HG03095 (cell line): Measurements from ENCODE around the gene EDC3.

ENCODE experiments used
- ATAC-seq: cut with Tn5 transposase; IDR thresholded peaks from one replicate; pipeline ENCODE4 v1.9.1; 2021; ENCODE audit warnings: moderate library complexity; ENCODE audit not compliant: unreplicated experiment

The EDC3 gene

DNA sequence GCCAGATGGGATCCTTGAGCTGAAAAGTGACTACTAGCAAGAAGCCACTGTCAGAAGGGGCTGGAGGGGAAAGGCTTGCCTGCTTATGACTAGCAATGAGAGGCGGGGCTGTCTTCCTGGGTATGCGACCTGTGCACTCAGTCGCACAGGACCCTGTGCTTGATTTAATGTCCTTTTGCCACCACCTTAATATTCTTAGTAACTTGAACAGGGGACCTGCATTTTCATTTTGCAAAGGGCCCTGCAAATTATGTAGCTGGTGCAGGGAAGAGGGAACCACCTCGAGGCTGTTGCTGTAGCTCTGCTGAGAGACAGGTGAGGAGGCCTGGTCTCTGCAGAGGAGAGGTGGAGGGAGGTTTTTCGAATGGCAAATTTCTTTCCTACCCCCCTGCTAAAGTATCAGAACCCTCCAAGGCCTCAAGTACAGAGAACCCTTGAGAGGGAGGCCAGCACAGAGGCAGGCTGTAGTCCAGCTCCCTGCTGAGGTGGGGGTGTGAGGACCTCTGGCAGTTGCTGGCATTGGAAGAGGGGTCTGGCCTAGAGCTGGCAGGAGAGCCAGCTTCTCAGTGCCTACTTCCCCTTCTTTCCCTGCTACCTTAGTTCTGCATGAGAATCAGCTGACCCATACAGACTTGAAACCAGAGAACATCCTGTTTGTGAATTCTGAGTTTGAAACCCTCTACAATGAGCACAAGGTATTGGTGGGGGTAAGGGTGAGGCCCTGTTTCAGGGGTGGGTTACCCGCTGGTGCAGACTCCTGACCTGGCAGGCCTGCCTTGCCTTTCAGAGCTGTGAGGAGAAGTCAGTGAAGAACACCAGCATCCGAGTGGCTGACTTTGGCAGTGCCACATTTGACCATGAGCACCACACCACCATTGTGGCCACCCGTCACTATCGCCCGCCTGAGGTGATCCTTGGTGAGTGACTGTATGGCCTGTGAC is 68.8 kb downstream of the EDC3 start:
- ATAC-seq, result peak; percentile 50

DNA sequence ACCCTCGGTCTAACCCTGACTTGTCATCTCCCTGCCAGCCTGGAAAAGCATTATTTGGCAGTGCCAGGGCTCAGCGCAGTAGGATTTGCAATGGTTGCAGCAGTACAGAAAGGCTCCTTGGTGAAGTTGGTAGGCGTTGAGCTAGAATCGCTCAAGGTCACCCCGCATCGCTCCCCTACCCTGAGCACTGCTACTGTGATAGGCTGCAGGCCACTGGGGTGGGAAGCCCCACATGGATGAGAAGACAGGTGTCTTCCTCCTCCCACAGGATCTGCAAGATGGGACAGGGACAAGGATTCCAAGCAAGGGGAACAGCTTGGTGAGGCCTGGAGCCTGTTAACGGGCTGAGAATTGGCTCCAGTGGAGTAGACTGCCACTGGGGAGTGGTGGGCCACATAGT is 69.5 kb downstream of the EDC3 start:
- no peak for ATAC-seq

- no peak for ATAC-seq
These were observed 70.1 kb downstream of the EDC3 start for GRCh38 chr15:74625693-74626092.

GRCh38 chr15:74624020-74624602 is 71.7 kb downstream of the EDC3 start:
- no peak for ATAC-seq

GRCh38 chr15:74622758-74623157 is 73.1 kb downstream of the EDC3 start:
- ATAC-seq, result no peak

- ATAC-seq, result no peak
These were observed 73.9 kb downstream of the EDC3 start for GRCh38 chr15:74621936-74622335.

DNA sequence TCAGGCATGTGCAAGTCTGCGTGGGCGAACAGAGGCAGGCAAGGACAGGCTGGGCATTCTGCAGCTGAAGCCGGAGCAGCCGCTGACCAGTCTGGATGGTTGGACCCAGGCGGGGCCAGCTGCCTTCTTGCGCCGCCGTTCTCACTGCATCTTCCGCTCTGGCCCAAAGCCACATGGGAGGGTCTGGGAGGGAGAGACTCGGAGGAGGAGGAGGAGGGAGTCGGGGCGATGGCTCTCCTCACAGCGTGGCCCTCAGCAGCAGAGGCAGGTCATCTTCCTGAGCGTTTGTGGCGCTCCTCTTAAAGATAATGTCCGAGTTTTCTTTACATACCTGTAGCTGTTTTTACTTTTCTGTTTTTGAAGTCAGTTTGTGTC is 74.3 kb downstream of the EDC3 start:
- no peak for ATAC-seq

- ATAC-seq, result no peak
These were observed 74.9 kb downstream of the EDC3 start for GRCh38 chr15:74620636-74621545.

GRCh38 chr15:74619916-74620635 is 75.7 kb downstream of the EDC3 start:
- ATAC-seq, result no peak

DNA sequence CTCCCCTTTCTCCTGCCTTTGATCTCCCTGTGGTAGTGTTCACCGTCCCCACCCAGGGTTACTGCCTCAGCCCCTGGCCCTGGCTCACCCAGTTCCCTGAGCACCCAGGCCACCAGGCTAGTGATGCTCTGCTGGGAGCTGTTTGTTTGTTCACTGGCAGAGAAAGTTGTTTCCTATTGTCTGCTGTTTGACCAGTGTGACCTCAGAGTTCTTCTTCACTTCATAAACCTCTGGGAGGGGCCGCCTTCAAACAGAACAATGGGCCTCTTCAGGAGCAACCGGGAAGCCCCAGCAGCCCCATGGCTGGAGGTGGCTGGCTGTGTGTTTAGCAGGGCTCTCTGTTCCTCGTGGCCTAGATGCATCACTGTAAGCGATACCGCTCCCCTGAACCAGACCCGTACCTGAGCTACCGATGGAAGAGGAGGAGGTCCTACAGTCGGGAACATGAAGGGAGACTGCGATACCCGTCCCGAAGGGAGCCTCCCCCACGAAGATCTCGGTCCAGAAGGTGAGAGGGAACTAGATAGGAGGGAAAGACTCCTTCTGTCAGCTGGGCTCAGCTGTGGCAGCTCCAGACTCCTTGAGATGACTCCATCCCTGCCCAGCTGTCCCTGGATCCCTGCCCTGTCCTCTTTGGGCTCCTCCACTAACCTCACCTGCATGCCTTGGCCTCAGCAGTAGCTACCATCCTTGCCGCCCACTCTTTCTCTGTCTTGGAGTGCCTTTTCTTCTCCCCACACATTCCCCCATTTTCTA is 76.8 kb downstream of the EDC3 start:
- ATAC-seq, result no peak

DNA sequence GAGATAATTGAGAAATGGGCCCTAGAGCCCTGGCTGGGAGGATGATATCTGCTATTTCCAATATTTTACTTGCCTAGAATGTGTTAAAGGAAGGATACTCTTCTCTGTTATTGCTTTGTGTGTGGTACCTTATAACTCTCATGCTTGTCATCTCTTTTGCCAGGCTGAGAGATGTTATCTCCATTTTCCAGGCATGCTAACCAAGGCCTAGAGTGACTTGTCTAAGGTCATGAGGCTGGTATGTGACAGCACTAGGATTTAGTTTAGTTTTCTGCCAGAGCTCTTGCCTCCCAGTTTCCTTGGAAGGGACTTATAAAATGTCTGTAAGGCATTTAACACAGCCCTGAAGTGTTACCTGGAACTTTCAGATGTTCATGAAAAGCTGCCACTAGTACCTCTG is 78.8 kb downstream of the EDC3 start:
- ATAC-seq, result no peak

DNA sequence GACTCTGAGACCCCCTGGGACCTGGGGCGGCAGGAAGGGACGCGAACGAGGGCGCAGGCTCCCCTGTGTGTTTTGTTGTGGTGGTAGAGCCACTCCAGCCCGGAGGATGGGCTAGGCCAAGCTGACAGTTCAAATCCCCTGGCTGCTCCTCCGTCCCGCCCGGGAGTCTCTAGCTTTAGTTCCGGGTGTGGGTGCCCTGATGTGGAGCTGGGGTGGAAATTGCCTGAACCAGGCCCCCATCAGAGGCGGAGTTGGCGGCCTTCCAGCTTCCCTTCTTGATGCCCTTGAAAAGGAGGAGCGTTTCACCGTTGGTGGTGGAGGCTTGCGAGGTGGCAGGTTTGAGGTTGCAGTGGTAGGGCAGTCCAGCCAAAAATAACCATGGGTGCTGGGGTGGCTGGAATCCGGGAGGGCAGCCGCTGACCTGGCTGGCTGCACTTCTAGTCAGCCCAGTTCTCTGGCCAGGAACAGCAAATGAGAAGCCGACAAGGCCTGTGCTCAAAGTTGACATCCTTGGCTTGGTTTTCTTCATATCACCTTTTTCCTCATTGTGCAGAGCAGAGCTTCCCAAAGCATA is 79.4 kb downstream of the EDC3 start:
- no peak for ATAC-seq

- ATAC-seq, result peak; percentile 73
These were observed 80.1 kb downstream of the EDC3 start, which contains the start of gene CLK3 for GRCh38 chr15:74615508-74616365. Gene CLK3 (plus strand): TSS chr15:74615836. CDS start chr15:74619197, 3,361 bp downstream.

GRCh38 chr15:74614744-74615507 is 80.9 kb downstream of the EDC3 start:
- peak; percentile 50 for ATAC-seq

DNA sequence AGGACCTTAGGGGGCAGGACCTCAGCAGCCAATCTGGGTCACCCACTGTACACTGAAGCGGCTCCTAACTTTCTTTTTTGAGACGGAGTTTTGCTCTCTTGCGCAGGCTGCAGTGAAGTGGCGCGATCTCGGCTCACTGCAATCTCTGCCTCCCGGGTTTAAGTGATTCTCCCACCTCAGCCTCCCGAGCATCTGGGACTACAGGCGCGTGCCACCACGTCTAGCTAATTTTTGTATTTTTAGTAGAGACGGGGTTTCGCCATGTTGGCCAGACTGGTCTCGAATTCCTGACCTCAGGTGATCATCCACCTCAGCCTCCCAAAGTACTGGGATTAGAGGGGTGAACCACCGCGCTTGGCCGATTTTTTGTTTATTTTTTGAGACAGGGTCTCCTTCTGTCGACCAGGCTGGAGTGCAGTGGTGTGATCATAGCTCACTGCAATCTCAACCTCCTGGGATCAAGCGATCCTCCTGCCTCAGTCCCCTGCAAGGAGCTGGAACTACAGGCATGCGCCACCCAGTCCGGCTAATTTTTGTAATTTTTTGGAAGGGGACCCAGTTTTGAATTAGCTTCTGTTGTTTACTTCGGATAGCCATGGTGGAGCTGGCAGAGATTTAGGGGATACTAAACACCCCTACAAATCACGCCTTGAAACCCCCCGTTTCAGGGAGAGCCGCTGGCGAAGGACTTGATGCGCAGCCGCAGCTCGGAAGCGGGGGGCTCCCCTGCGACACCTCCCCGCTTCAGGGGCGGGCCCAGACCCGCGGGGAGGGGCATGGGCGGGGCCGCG is 81.7 kb downstream of the EDC3 start:
- ATAC-seq, result no peak

GRCh38 chr15:74613089-74613952 is 82.5 kb downstream of the EDC3 start:
- no peak for ATAC-seq
